Breast epithelium (tissue), 3 donors: ENCODE measurements around the gene ARCN1.

Source experiments
- CTCF ChIP-seq, 3 donors: fragments of 450-650 bp; IDR thresholded peaks; one replicate each; pipeline ENCODE4 v1.5.1; 2016 to 2017; ENCODE audit warnings: antibody characterized with exemption in 3 of 3, mild to moderate bottlenecking in 3 of 3, moderate library complexity in 3 of 3
- POLR2A ChIP-seq: fragments of 450-650 bp; IDR thresholded peaks from one replicate; pipeline ENCODE4 v1.6.1; 2016; ENCODE audit warnings: antibody characterized with exemption, mild to moderate bottlenecking, moderate library complexity
- POLR2AphosphoS5 ChIP-seq, 3 donors: sonication (generic); formaldehyde crosslinking; IDR thresholded peaks; one replicate each; pipeline ENCODE4 v1.6.1; 2017; ENCODE audit warnings: antibody characterized with exemption in 3 of 3

- TF ChIP-seq POLR2AphosphoS5 (IDR thresholded peaks at IDR 0.05) (no peak), POLR2A (no peak), CTCF (IDR thresholded peaks at IDR 0.05) (no peak)
These were observed 64.5 kb downstream of the ARCN1 start for GRCh38 chr11:118636569-118637290.
